GM18861 (cell line): Measurements from ENCODE around the gene BCAR3.

ENCODE experiments used
- ATAC-seq: cut with Tn5 transposase; IDR thresholded peaks from one replicate; pipeline ENCODE4 v1.9.1; 2021; ENCODE audit not compliant: unreplicated experiment

The BCAR3 gene

GRCh38 chr1:93579891-93580290 is 101.7 kb downstream of the BCAR3 start:
- no peak for ATAC-seq

- ATAC-seq = no peak
Observed at GRCh38 chr1:93578911-93579825, 102.5 kb downstream of the BCAR3 start.

GRCh38 chr1:93578433-93578830 is 103.2 kb downstream of the BCAR3 start:
- ATAC-seq = no peak

- no peak for ATAC-seq
Observed at GRCh38 chr1:93577536-93578432, 103.9 kb downstream of the BCAR3 start.

- no peak for ATAC-seq
Observed at GRCh38 chr1:93576746-93577145, 104.9 kb downstream of the BCAR3 start.

GRCh38 chr1:93576346-93576745 is 105.3 kb downstream of the BCAR3 start:
- no peak for ATAC-seq

GRCh38 chr1:93575621-93576284 is 105.9 kb downstream of the BCAR3 start:
- no peak for ATAC-seq

- ATAC-seq = no peak
Observed at GRCh38 chr1:93574991-93575390, 106.6 kb downstream of the BCAR3 start.

- ATAC-seq = no peak
Observed at GRCh38 chr1:93574511-93574910, 107.1 kb downstream of the BCAR3 start.

- ATAC-seq = no peak
Observed at GRCh38 chr1:93573940-93574469, 107.6 kb downstream of the BCAR3 start.

GRCh38 chr1:93571623-93572310 is 109.9 kb downstream of the BCAR3 start:
- no peak for ATAC-seq

GRCh38 chr1:93569489-93569888 is 112.1 kb downstream of the BCAR3 start:
- no peak for ATAC-seq

- no peak for ATAC-seq
Observed at GRCh38 chr1:93567255-93567918, 114.2 kb downstream of the BCAR3 start.

GRCh38 chr1:93566227-93566626 is 115.4 kb downstream of the BCAR3 start:
- no peak for ATAC-seq

- no peak for ATAC-seq
Observed at GRCh38 chr1:93565496-93566206, 116.0 kb downstream of the BCAR3 start.

- no peak for ATAC-seq
Observed at GRCh38 chr1:93559695-93560094, 121.9 kb downstream of the BCAR3 start.

- ATAC-seq = no peak
Observed at GRCh38 chr1:93559045-93559444, 122.6 kb downstream of the BCAR3 start.

GRCh38 chr1:93556291-93556690 is 125.3 kb downstream of the BCAR3 start:
- ATAC-seq = no peak
